ENCODE results near the gene MINDY1. TPM values are rescaled to one million over a fixed set of nuclear protein-coding genes. Genes with fewer than 3 reads are reported as not detected.

MINDY1 gene
- total RNA-seq, 2 experiments from 2014 or later = 8.5 to 13.8 TPM

DNA sequence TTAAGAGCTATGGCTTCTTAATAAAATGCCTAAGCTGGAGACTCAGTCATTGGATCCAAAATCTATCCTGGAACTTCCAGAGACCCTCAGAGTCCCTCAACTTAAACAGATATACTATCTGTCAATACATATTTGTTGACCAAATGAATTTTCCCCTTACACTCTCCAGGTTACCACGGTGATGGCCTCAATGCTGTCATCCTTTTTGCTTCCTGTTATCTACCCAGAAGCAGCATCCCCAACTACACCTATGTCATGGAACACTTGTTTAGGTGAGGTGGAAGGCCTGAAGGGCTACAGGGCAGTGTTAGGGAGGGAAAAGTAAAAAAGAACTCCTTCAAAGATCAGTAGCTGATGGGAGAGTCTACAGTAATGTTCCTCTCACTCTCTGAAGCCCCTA is 36.5 kb upstream of the MINDY1 start:
- H3K9me3 ChIP-seq (ENCODE audit: low read length) = no peaks in the 10 kb centered on the region
- H3K4me3 ChIP-seq (ENCODE audit: low read depth, low read length, poor library complexity, severe bottlenecking) = no peak overlapping the region
- no peaks in the 10 kb centered on the region for H4K20me1 ChIP-seq (ENCODE audit: insufficient read depth, low read length)
- H3K79me2 ChIP-seq (ENCODE audit: insufficient read depth, low read depth, low read length) = no peaks in the 10 kb centered on the region
- H3K9me2 ChIP-seq (ENCODE audit: insufficient read depth, low read length) = no peaks in the 10 kb centered on the region
- BruUV-seq (replicated peaks) = no TSS peak
- POLR2A ChIA-PET = no interaction called here
- no peak overlapping the region for H3K27ac ChIP-seq (ENCODE audit: low read depth, low read length, poor library complexity, severe bottlenecking)
- no peaks in the 10 kb centered on the region for H3K4me1 ChIP-seq (ENCODE audit: insufficient read depth, low read length, poor library complexity, severe bottlenecking)
- CTCF ChIA-PET (ENCODE audit: unreplicated experiment) = no interaction called here
- H2AFZ ChIP-seq (ENCODE audit: low read length) = no peak overlapping the region
- no peaks in the 10 kb centered on the region; the same call in 1 of the 2 replicates for H3K36me3 ChIP-seq (ENCODE audit: insufficient read depth, low read length)
- intact Hi-C loops (cut with micrococcal nuclease; ENCODE audit: unreplicated experiment) = no loop called here
- TF ChIP-seq EZH2phosphoT487 (IDR thresholded peaks at IDR 0.05; ENCODE audit: borderline replicate concordance, low read depth, low read length) = no peak
- TF ChIP-seq, protein P1, sequence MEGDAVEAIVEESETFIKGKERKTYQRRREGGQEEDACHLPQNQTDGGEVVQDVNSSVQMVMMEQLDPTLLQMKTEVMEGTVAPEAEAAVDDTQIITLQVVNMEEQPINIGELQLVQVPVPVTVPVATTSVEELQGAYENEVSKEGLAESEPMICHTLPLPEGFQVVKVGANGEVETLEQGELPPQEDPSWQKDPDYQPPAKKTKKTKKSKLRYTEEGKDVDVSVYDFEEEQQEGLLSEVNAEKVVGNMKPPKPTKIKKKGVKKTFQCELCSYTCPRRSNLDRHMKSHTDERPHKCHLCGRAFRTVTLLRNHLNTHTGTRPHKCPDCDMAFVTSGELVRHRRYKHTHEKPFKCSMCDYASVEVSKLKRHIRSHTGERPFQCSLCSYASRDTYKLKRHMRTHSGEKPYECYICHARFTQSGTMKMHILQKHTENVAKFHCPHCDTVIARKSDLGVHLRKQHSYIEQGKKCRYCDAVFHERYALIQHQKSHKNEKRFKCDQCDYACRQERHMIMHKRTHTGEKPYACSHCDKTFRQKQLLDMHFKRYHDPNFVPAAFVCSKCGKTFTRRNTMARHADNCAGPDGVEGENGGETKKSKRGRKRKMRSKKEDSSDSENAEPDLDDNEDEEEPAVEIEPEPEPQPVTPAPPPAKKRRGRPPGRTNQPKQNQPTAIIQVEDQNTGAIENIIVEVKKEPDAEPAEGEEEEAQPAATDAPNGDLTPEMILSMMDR (conservative IDR thresholded peaks at IDR 0.05; ENCODE audit: low read length) = no peak
- H3K4me2 ChIP-seq (ENCODE audit: low read length) = no peak overlapping the region
- no peak for DNase-seq (ENCODE audit: low spot score)

DNA sequence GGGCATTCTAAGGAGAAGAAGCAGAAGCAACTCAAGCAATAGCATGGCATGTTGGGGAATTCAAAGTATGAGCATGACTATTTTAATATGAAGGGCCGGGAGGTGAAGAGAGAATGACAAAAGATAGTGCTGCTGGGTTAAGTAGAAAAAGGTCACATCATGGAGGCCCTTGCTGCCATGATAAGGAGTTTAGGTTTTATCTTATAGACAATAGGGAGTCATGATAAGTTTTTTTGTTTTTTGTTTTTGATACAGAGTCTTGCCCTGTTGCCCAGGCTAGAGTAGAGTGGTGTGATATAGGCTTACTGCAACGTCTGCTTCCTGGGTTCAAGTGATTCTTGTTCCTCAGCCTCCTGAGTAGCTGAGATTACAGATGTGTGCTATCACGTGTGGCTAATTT is 32.8 kb upstream of the MINDY1 start:
- H3K9me3 ChIP-seq (ENCODE audit: low read length) = no peaks in the 10 kb centered on the region
- peaks cover 12% of the 10 kb centered on the region; the same call in 1 of the 2 replicates for H3K36me3 ChIP-seq (ENCODE audit: insufficient read depth, low read length)
- H3K9me2 ChIP-seq (ENCODE audit: insufficient read depth, low read length) = no peaks in the 10 kb centered on the region
- no peak overlapping the region for H3K4me2 ChIP-seq (ENCODE audit: low read length)
- ChIA-PET CTCF (ENCODE audit: unreplicated experiment) (no interaction called here), POLR2A (no interaction called here)
- H4K20me1 ChIP-seq (ENCODE audit: insufficient read depth, low read length) = no peaks in the 10 kb centered on the region
- no peaks in the 10 kb centered on the region for H3K4me1 ChIP-seq (ENCODE audit: insufficient read depth, low read length, poor library complexity, severe bottlenecking)
- no peak overlapping the region for H3K4me3 ChIP-seq (ENCODE audit: low read depth, low read length, poor library complexity, severe bottlenecking)
- no peak overlapping the region for H2AFZ ChIP-seq (ENCODE audit: low read length)
- TF ChIP-seq, protein P1 (conservative IDR thresholded peaks at IDR 0.05; ENCODE audit: low read length) = no peak
- TF ChIP-seq EZH2phosphoT487 (IDR thresholded peaks at IDR 0.05; ENCODE audit: borderline replicate concordance, low read depth, low read length) = no peak
- H3K79me2 ChIP-seq (ENCODE audit: insufficient read depth, low read depth, low read length) = no peaks in the 10 kb centered on the region
- BruUV-seq (replicated peaks) = no TSS peak
- intact Hi-C loops (cut with micrococcal nuclease; ENCODE audit: unreplicated experiment) = no loop called here
- H3K27ac ChIP-seq (ENCODE audit: low read depth, low read length, poor library complexity, severe bottlenecking) = no peak overlapping the region
- no peak for DNase-seq (ENCODE audit: low spot score)

DNA sequence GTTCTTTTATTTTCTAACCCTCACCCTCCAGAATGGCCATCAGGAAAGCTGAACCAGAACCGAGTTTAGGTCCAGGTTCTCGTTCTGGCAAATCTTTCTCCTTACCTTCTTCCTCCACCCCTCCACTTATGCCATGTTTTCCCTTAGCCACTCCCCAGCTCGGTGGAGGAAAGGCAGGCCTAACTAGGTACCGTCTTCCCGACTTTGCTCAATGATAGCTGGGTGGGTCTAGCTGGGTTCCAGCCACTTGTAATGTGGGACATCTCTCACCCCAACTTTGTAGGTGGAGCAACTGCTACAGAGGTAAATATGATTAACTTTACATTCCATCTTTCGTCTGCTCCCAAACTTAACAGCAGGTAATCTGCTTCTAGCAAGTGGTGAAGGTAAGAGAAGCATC is 30.3 kb upstream of the MINDY1 start:
- no peak overlapping the region for H3K4me3 ChIP-seq (ENCODE audit: low read depth, low read length, poor library complexity, severe bottlenecking)
- H4K20me1 ChIP-seq (ENCODE audit: insufficient read depth, low read length) = no peaks in the 10 kb centered on the region
- TF ChIP-seq, protein P1 (conservative IDR thresholded peaks at IDR 0.05; ENCODE audit: low read length) = no peak
- TF ChIP-seq EZH2phosphoT487 (IDR thresholded peaks at IDR 0.05; ENCODE audit: borderline replicate concordance, low read depth, low read length) = no peak
- no peaks in the 10 kb centered on the region for H3K79me2 ChIP-seq (ENCODE audit: insufficient read depth, low read depth, low read length)
- no peak overlapping the region for H2AFZ ChIP-seq (ENCODE audit: low read length)
- intact Hi-C loops (cut with micrococcal nuclease; ENCODE audit: unreplicated experiment) = no loop called here
- no TSS peak for BruUV-seq (replicated peaks)
- CTCF ChIA-PET (ENCODE audit: unreplicated experiment) = no interaction called here
- H3K4me1 ChIP-seq (ENCODE audit: insufficient read depth, low read length, poor library complexity, severe bottlenecking) = no peaks in the 10 kb centered on the region
- H3K36me3 ChIP-seq (ENCODE audit: insufficient read depth, low read length) = peaks cover 20% of the 10 kb centered on the region
- POLR2A ChIA-PET = interaction anchor here (0.6 to 1.5 kb wide), 3 partner anchors 9 to 71 kb away, joined by 3 read pairs; no protein-coding TSS in a partner anchor
- H3K9me3 ChIP-seq (ENCODE audit: low read length) = no peaks in the 10 kb centered on the region
- DNase-seq (ENCODE audit: low spot score) = no peak
- no peaks in the 10 kb centered on the region for H3K9me2 ChIP-seq (ENCODE audit: insufficient read depth, low read length)
- H3K4me2 ChIP-seq (ENCODE audit: low read length) = no peak overlapping the region
- no peak overlapping the region for H3K27ac ChIP-seq (ENCODE audit: low read depth, low read length, poor library complexity, severe bottlenecking)

All from OCI-LY7 (cell line).